ENCODE results near the gene PTCH1. TPM values are rescaled to one million over a fixed set of nuclear protein-coding genes. Genes with fewer than 3 reads are reported as not detected.

Gene PTCH1
- total RNA-seq, 1 experiment from 2014 or later = 15.2 TPM

GRCh38 chr9:95460518-95461164 is 56.1 kb downstream of the PTCH1 start:
- Histone ChIP-seq H2AFZ (ENCODE audit: low read depth, low read length, poor library complexity, severe bottlenecking) (no peak overlapping the region), H3K4me3 (replicated peaks in 1 of 2; ENCODE audit: low read depth in 1 of 2, low read length in 2 of 2) (no peak overlapping the region), H3K4me2 (ENCODE audit: low read length) (no peak overlapping the region), H3K9ac (ENCODE audit: low read length) (no peak overlapping the region), H3K9me3 (ENCODE audit: control insufficient read depth in 1 of 2, insufficient read depth in 1 of 2, low read depth in 1 of 2, low read length in 2 of 2) (no peaks in the 10 kb centered on the region), H4K20me1 (ENCODE audit: insufficient read depth) (no peaks in the 10 kb centered on the region), H3K4me1 (ENCODE audit: control insufficient read depth in 1 of 2, insufficient read depth in 2 of 2, low read length in 2 of 2) (no peaks in the 10 kb centered on the region), H3K79me2 (ENCODE audit: insufficient read depth, low read length) (no peaks in the 10 kb centered on the region), H3K27ac (ENCODE audit: low read depth, low read length) (no peak overlapping the region), H3K27me3 (ENCODE audit: insufficient read depth, low read length) (no peaks in the 10 kb centered on the region), H3K36me3 (ENCODE audit: control insufficient read depth in 1 of 2, insufficient read depth in 2 of 2, low read length in 2 of 2) (0 out of 4 replicates have a peak, but pooled peaks cover 0 to 3% of the 10 kb centered on the region in 2 experiments), H3K9me2 (ENCODE audit: insufficient read depth) (no peaks in the 10 kb centered on the region)
- CTCF ChIA-PET = no interaction called here
- ATAC-seq (no peak), DNase-seq (ENCODE audit: low read depth, low spot score) (no peak)
- no TSS peak for BruUV-seq (replicated peaks)
- TF ChIP-seq EZH2phosphoT487 (IDR thresholded peaks at IDR 0.05; ENCODE audit: borderline replicate concordance) = no peak
- TF ChIP-seq FOSL1 (IDR thresholded peaks at IDR 0.05; ENCODE audit: low read depth) = no peak
- no peak for TF ChIP-seq EZH2 (IDR thresholded peaks at IDR 0.05)
- no peak for TF ChIP-seq EGR1 (IDR thresholded peaks at IDR 0.05; ENCODE audit: low read depth)
- no peak for TF ChIP-seq REST (IDR thresholded peaks at IDR 0.05; ENCODE audit: low read depth)
- TF ChIP-seq CEBPB (IDR thresholded peaks at IDR 0.05; ENCODE audit: low read depth) = no peak
- intact Hi-C loops (cut with micrococcal nuclease) = no loop called here
- POLR2A ChIA-PET = no interaction called here
- RAD21 ChIA-PET (ENCODE audit: low non-redundant PET in 1 of 2, low total read pairs in 2 of 2, uncharacterized antibody in 2 of 2, unreplicated experiment in 2 of 2) = no interaction called here

Data from HCT116 (cell line).